ENCODE measurements around the gene ACTRT3. TPM values are rescaled to one million over a fixed set of nuclear protein-coding genes. Genes with fewer than 3 reads are reported as not detected.

Gene ACTRT3
- total and polyA plus RNA-seq, 7 donors = 0.63 to 3.0 (median 0.75) TPM

- ATAC-seq (no peak), DNase-seq (no peak)
- intact Hi-C loops (cut with DNase I) = no loop called here
- 92 to 94% (median 92%) methylated on average over 3 of the region's 3 CpGs for WGBS, 3 donors
- H3K9me3 ChIP-seq = no peaks in the 10 kb centered on the region
- H3K4me3 ChIP-seq = no peak overlapping the region
- TF ChIP-seq CTCF (IDR thresholded peaks at IDR 0.05) = no peak
- H3K27me3 ChIP-seq (ENCODE audit: insufficient read depth in 3 of 3, low read length in 2 of 3) = no peaks in the 10 kb centered on the region
- no peak overlapping the region for H3K27ac ChIP-seq
- H3K36me3 ChIP-seq (ENCODE audit: insufficient read depth in 1 of 2, low read depth in 1 of 2) = no peaks in the 10 kb centered on the region
- H3K4me1 ChIP-seq = no peaks in the 10 kb centered on the region
Observed at GRCh38 chr3:169804681-169805080, 35.3 kb upstream of the ACTRT3 start.

GRCh38 chr3:169792359-169792758, 23.0 kb upstream of the ACTRT3 start:
- peaks cover 0 to 53% of the 10 kb centered on the region in 2 donors for H3K36me3 ChIP-seq (ENCODE audit: insufficient read depth in 1 of 2, low read depth in 1 of 2)
- no peak for ATAC-seq
- intact Hi-C loops (cut with DNase I) = loop anchor here (10.0 kb wide), 2 partner anchors 182 to 312 kb away; no protein-coding TSS in a partner anchor

GRCh38 chr3:169790687-169791429, 21.5 kb upstream of the ACTRT3 start:
- Histone ChIP-seq H3K27me3 (ENCODE audit: insufficient read depth in 3 of 3, low read length in 2 of 3) (no peaks in the 10 kb centered on the region), H3K4me3 (no peak overlapping the region), H3K36me3 (ENCODE audit: insufficient read depth in 1 of 2, low read depth in 1 of 2) (peaks cover 0 to 68% of the 10 kb centered on the region in 2 donors), H3K4me1 (no peaks in the 10 kb centered on the region), H3K9me3 (no peaks in the 10 kb centered on the region), H3K27ac (no peak overlapping the region)
- intact Hi-C loops (cut with DNase I) = loop anchor here (10.0 kb wide), 2 partner anchors 184 to 314 kb away; no protein-coding TSS in a partner anchor
- DNase-seq (no peak), ATAC-seq (no peak)
- 88 to 93% (median 90%) methylated on average over 4 of the region's 4 CpGs for WGBS, 3 donors
- TF ChIP-seq CTCF (IDR thresholded peaks at IDR 0.05) = no peak

More at GRCh38 chr3:169792359-169792758, 23.0 kb upstream of the ACTRT3 start:
- Histone ChIP-seq H3K4me1 (no peaks in the 10 kb centered on the region), H3K9me3 (no peaks in the 10 kb centered on the region), H3K4me3 (no peak overlapping the region), H3K27ac (no peak overlapping the region), H3K27me3 (ENCODE audit: insufficient read depth in 3 of 3, low read length in 2 of 3) (no peaks in the 10 kb centered on the region)
- 88 to 93% (median 90%) methylated on average over 1 of the region's 1 CpG for WGBS, 3 donors
- TF ChIP-seq CTCF (IDR thresholded peaks at IDR 0.05) = no peak
- no peak for DNase-seq

- Histone ChIP-seq H3K4me3 (no peak overlapping the region), H3K27ac (no peak overlapping the region), H3K36me3 (ENCODE audit: insufficient read depth in 1 of 2, low read depth in 1 of 2) (peaks cover 0 to 75% of the 10 kb centered on the region in 2 donors), H3K9me3 (no peaks in the 10 kb centered on the region), H3K4me1 (no peaks in the 10 kb centered on the region), H3K27me3 (ENCODE audit: insufficient read depth in 3 of 3, low read length in 2 of 3) (no peaks in the 10 kb centered on the region)
- no peak for TF ChIP-seq CTCF (IDR thresholded peaks at IDR 0.05)
- intact Hi-C loops (cut with DNase I) = loop anchor here (10.0 kb wide), 2 partner anchors 185 to 315 kb away; no protein-coding TSS in a partner anchor
- ATAC-seq (no peak), DNase-seq (no peak)
Observed at GRCh38 chr3:169790219-169790618, 20.9 kb upstream of the ACTRT3 start.

Measured in psoas muscle (tissue), 8 donors.